Activated gamma-delta T cell treated with Interleukin-2 at 50 U/mL for 16 hours (primary cell): ENCODE data around the gene L1CAM.

ENCODE experiments used
- DNase-seq: peaks from one replicate; pipeline ENCODE4 v3.0.0-alpha.2; 2020

L1CAM gene

DNA sequence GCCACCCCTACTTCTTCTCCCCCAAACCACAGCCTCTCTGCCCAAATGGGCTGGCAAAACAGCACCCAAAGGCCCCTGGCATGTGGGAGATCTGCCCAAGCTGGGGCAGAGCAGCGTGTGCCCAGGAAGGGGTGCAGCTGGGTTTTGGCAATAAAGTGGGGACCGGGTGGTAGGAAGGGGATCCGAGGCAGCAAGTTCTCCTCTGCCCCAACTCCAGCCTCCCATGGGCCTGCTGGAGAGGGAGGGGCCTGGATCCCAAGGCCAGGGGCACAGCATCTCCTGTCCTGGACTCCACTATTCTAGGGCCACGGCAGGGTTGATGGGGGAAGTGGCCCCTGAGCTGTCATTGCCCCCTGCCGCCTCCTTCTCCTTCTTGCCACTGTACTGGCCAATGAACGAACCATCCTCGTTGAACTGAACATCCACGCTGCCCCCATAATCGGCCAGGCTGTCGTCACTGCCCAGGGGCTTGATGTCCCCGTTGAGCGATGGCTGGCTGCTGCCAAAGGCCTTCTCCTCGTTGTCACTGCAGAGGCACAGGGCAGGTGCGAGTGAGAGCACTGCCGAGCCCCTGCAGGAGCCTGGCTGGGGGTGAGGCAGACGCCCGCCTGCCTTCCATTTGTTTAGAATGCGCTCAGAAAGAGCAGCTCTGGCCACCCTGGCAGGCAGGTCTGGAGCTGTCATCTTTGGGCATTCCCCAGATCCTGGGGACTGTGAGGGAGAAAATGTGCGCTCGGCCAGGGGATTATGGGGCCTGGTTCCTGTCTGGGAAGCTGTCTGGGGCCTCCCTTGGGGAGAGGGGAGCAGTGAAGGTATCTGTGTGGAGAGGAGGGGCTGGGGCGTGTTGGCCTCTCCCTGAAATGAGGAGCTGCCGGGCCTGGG, 23.4 kb downstream of the L1CAM start:
- no peak for DNase-seq

DNA sequence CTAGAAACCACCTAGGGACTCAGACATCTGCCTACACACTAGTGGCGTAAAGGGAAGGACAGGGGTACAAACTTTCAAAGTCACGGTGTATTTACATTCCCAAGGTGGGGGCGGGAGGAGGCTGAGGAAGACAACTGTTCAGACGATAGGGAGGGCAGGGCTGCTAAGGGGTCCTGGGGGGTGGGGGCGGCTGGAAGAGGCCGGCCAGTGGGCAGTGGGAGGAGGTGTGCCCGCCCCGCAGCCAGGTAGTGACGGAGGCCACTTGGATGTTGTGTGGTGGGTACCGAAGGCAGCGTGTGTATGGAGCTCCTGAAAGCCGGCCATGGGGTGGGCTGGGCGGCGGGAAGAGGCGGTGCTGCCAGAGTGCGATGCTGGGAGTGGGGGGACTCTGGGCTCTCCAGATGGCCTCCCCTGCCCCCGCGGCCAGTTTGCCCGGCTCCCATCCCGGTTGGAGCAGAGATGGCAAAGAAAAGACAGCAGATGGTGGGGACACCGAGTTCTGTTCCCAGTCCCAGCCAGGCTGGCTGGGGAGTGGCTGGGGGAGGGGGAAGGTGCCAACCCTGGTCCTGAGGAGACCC, 24.2 kb downstream of the L1CAM start:
- no peak for DNase-seq

DNA sequence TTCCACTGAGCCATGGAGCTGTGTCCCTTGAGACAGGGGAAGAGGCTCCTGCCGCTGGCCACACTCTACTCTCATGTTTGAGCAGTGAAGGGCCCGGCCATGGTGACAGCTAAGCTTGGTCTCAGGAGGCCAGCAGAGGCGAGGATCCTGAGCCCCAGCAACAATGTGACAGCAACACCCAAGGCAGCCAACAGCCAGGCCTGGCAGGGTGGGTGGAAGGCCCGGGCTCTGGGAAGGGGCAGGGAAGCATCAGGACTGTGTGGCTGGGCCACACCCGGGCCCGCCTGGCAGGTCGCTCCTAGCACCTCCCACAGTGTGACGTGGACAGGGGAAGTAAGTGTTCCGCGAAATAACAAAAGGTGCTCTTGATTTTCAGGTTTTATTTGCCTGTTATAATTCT, 24.8 kb downstream of the L1CAM start:
- no peak for DNase-seq

DNA sequence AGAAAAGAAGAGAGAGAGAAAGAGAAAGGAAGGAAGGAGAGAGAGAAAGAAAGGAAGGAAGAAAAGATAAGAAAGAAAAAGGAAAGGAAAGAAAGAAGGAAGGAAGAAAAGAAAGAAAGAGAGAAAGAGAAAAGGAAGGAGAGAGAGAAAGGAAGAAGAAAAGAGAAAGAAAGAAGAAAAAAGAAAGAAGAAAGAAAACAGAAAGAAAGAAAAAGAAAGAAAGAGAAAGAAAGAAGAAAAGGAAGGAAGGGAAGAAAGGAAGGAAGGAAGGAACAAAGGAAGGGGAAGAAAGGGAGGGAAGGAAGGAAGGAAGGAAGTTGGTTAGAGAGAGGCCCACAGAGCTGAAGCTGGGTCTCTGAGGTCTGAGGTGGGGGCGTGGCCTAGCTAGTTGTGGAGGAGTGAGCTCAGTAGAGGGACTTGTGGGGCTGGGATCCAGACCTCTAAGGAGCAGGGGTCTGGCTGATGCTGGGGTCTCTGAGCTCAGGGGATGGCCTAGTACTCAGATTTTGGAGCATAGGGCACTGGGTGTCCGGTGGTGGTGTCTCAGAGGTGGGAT, 28.5 kb downstream of the L1CAM start:
- no peak for DNase-seq

DNA sequence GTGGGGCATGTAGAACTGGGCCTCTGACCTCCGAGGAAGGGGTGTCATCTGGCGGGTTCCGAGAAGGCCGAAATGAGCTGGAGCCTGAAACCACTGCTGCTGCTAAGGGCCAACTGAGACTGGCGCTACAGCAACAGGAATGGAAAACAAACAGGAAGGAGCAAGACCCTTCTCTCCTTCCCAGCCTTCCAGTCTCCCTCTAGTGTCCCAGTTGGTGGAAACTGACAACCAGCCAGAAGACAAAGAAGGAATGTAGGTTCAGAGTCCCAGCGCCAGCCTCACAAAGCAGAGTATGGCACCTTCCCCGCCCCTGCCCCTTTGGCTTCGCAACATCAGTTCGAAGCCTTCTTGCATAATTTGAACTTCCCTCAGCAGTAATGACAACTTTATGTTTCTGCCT, 31.3 kb downstream of the L1CAM start:
- DNase-seq = no peak

DNA sequence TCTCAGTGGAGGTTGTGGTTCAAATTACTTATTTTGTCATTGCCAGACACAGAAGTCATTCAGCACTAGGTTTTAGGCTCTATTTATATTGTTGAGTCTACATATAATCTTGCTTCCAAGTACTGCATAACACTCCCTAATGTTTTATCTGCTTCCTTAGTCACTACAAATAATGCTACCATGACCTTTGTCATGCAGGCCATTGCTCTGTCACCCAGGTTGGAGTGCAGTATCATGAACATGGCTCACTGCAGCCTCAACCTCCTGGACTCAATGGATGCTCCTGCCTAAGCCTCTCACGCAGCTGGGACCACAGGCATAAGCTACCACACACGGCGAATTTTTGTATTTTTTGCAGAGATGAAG, 32.1 kb downstream of the L1CAM start:
- DNase-seq = no peak

DNA sequence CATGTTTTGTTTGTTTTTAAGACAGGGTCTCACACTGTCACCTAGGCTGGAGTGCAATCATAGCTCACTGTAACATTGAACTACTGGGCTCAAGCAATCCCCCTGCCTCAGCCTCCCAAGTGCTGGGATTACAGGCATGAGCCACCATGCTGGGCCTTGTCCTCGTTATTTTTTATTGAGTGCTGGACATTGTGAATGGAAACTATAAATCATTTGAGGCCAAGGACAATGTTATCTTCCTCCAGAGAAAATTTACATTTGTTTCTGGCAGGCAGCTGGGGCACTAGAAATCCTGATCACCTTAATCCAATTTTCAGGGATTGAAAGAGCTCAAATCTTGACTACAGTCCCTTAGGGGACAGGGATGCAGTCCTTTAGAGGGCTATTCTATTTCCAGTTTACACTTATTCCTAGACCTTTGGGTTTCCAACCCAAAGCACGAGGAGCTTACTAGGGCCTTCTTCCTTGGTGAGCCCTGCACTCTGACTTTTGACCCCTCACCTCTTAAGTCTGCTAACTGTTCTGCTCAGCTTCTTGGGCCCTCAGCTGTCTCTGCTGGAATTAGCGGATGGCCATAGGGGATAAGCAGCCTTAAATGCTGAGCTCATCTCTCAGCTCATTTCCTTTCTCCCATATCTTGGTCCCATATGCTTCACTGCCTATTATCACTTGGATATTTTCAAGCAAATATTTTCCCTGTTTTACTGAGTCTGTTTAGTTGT, 32.6 kb downstream of the L1CAM start:
- no peak for DNase-seq

DNA sequence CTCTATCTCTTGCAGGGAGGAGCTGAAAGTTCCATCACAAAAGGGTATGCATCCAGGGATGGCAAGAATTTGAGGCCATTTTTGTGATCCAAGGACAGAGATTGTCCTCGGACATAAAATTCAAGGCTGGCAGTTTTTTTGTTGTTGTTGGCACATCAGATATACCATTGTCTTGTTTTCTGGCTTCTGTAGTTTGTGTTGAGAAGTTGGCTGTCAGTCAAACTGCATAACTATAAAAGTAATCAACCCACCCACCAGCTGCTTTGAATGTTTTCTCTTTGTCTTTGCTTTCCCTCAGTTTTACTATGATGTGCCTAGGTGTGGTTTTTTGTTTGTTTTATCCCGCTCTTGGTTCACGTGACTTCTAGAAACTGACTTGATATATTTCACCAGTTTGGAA, 34.0 kb downstream of the L1CAM start:
- no peak for DNase-seq

DNA sequence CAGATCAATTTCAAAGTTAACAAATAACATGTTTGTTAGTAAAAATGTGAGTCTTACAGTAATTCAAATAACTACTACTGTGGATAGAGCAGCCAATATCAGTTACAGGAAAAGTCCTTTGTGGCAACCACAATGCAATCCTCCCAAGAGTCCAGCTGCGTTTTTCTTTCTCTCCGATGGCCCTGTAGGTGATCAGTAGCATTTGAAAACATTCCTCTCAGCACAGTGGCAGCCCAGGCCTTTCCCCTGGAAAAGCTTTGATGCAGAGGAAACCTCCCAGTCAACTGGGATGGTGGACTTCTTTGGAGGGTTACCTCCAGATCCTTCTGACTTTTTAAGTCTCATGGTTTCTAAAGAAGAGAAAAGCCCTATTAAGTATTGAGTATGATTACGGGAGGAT, 37.6 kb downstream of the L1CAM start:
- no peak for DNase-seq

DNA sequence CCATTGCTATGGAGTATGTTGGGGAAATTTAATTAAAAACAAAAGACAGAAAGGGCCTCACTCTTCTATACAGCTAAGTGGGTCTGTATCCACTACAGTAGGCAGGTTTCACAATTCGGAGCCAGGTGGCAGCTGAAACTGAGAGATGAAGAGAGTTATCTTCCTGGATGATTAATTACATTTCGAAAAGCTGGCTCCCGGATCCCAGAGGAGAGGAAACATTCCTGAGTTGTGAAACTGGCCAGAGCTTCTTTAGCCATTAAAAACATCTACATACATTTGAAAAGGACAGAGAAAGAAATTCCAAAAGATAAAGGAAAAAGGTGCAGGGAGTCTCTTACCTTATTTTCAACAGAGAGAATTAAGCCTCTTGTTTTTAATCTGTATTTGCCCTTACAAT, 40.1 kb downstream of the L1CAM start:
- no peak for DNase-seq

DNA sequence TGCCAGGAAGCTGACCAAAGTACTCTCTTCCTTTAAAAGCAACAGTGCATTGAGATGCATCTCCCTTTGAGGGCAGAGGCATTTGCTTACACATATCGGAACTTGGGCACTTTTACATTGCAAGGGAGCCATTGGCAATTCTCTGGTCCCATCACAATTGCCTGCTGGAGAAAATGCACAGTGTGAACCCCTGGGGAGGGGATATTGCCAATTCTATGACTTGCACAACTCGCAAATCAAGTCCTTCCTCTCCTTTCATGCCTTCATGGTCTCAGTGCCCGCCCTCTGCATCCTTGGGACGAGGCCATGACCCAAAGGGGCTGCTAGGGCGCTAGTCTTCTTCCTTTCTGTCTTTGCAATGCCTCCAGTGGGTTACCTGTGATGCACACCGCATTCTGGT, 40.8 kb downstream of the L1CAM start:
- no peak for DNase-seq

DNA sequence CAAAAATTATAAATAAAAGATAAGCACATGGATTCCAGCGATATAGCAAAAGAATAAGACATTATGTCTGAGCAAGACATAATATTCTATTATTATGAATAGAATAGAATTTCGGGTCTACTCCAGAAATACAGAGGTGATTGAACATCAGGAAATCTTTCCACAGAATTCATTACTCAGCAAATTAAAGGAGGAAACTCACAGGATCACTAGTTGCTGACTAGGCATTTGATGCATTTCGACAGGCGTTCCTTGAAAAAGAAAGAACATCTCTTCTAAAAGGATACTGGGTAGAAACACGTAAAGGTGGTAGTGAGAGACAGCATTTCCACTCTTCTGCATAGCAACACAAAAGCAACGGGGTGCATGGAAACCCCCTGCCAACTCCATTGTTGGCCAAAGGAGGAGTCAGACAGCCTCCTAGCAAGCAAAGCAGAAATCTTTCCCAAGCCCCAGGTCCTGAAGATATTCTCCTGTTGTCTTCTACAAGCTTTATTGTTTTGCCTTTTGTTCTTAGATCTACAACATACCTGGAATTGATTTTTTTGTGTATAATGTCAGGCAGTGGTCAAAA, 41.4 kb downstream of the L1CAM start:
- no peak for DNase-seq

DNA sequence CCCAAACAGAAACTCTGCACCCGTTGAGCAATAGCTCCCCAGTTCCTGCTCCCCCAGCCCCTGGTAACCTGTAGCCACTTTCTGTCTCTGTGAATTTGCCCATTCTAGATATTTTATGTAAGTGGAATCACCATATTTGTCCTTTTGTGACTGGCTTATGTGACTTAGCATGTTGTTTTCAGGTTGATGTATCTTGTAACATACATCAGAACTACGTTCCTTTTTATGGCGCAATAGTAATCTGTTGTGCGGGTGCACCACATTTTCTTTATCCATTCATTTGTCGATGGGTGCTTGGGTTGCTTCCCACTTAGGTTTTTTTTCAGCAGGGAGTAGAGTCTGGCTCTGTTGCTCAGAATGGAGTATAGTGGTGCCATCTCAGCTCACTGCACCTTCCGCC, 49.1 kb downstream of the L1CAM start:
- DNase-seq = no peak

DNA sequence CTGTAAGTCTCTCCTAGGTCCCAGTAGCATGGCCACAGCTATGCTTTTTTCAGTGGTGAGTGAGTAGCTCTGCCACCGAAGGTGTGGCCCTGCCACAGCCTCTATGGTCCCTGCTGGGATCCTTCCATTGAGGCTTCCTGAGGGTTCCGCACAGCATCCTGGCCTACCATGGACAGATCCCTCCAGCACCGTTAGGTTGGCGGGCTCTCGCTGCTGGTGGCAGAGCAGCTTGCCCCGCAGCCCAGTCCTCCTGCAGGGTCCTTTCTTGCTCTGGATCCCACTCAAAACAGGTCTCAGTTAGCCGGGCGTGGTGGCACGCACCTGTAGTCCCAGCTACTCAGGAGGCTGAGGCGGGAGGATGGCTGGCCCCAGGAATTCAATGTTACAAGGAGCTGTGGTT, 53.2 kb downstream of the L1CAM start:
- no peak for DNase-seq

DNA sequence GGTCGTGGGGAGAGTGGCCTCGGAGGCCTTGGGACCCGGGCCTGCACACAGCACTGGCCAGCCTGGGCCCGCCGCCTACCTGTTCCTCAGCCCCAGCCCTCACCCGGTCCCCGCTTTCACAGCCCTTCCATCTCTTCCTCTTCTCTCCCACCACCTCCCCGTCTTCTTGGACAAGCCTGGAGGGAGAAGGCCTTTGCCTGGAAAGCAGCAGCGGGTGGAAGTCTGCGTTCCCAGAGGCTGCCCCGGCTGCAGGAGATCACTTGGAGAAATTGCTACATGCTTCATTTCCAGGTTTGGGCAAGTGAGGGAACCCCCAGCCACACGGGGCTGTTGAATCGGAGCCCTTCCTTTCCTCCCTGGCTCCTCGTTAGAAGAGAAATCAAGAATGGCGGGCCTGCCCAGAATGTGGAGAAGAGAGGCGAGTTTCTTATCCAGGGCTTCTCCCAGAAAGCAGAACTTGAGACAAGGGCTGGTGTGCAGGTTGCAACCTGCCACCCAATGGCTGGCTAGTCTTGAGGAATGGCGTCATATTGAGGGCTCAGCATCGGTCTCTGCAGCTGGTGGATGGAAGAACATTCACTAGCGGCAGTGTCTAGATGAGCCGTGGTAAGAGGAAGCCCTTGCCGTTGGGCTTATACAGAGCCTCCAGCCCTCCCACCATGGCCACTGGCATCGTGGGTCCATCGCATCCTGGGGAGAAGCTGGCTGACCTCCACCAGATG, 54.4 kb downstream of the L1CAM start:
- no peak for DNase-seq

DNA sequence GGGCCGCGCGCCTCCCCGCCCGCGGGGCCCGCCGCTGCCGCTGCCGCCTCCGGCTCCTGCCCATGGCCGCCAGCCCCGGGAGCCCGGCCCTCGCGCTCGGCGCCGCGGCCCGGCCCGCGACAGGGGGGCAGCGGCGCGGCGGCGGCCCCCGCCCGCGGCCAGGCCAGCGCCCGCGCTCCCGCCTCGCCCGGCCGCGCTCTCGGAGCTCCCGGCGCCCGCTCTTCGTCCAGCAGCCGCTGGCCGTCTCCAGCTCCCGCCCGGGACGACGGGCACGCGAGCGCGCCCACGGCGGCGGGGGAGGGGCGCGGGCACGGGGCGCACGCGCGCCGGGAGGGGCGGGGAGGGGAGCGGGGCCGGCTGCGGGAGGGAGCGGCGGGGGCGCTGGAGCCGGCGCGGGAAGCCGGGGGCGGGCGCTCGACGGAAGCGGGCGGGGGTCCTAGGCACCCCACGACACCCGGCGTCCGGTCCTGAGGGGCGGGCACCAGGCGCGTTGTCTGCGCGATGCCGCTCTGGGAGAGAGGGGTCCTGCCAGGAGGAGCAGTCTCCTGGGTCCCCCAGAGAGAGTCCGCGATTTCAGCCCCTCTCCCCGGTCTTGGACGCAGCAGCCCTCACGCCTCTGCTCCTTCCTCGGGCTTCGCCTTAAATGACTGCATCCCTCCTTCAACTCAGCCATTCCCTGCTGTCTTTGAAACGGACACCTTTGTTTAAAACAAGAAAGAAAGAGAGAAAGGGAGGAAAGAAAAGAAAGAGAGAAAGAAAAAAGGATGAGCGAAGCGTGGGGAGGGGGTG, 55.1 kb downstream of the L1CAM start:
- no peak for DNase-seq

DNA sequence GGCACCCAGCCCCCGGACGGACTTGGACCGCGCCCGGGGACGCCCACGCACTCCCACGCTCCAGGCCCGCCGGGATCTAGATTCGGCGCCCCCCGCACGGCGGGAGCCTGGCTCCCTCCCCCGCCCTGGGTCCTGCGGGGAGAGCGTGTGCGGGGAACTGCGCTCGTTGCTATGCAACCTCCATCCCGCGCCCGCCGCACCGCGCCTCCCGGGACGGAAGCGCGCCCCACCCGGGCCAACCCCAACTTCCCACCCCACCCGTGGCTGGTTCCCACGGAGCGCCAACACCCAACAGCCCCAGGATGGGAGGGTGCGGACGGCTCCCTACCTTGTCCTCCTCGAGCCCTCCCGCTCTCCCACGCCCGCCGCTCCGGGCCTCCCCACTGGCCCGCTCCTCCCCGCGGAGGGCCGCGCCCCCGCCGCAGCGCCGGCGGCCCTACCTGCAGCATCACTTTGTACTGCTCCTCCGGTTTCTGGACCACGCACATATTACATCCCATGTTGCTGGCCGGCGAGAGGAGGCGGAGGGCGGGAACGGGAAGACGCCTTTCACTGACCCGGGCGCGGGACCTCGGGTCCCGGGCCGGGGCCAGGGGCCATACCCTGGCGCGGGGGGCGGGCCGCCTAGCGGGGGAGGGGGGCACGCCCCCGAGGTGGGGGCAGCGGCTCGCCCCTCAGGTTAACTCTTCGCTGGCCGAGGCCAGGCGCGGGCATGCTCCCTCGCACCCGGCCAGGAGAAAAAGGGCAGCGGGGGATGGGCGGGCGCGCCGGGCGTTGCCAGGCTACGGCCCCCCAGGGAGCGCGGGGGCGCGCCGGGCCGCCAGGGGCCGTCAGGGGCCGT, 56.0 kb downstream of the L1CAM start, which contains the start of gene PDZD4:
Gene PDZD4 (minus strand): TSS at position 746 of the 841 bp plus-strand sequence. CDS start 246 bp downstream, at position 500.
- no peak for DNase-seq

DNA sequence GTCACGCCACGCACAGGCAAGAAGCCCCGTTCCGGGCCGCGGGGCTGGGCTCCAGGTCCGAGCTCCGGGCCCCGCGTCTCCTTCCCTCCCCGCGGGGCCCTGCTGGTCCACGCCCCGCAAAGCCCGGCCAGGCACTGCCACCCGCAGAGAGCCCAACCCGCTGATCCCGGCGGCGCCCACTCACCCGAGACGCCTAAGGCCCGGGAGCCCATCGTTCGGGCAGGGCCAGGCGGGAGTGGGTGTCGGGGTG, 56.5 kb downstream of the L1CAM start:
- no peak for DNase-seq

DNA sequence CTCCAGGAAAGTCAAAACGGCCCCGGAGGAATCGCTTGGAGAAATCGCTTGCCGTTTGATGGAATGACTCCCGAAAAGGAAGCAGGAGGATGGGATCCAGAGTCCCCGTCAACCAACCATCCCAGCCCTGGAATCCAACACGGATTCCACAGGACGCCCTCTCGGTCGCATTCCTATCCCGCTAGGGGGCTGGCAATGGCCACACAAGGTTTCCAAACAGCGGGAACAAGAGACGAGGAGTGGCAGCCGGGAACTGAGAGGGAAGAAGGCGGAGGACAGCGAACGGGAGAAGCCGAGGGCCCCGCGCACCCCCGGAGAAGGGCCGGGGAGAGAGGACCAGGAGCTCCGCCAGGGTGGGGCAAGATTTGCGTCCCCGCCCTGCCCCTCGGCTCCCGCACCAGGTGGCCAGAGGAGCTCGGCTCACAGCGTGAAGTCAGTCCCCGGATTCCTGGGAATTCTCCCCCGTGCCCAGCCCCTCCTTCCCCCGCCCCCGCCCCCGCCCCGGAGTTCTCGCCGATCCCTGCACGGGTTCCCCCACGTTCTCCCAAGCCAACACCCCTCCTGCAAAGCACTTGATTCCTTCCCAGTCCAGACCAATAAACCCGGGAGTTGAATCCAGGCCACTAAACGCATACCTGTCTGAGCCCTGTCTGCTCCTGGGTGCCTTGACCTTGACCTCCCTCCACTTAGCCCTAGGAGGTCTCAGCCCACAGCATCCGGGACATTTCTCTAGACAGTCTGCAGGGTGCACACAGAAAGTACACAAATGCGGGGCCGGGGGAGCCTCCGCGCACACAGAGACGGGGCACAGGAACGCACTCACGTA, 57.0 kb downstream of the L1CAM start:
- DNase-seq = no peak

DNA sequence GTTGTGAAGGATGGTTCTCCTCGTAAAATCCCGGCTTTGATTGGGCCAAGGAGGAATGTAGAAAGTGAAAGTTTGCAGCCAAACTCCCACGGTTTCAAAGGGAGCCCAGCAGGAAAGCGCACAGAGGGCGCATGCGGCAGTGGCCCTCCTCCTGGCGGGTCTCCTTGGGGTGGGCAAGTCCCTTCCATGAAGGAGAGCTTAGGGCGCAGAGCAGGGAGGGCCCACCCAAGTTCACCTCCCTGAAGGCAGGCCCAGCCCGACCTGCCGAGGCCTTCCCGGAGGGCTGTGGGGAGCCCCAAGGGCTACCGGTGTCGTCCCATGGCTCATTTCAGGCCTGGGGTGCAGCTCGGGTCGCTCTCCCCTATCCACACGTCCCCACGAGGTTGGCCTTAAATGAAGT, 57.7 kb downstream of the L1CAM start:
- no peak for DNase-seq
